Gastroesophageal sphincter (tissue), 4 donors: Measurements from ENCODE around the gene MTHFD1L. TPM values are rescaled to one million over a fixed set of nuclear protein-coding genes. Genes with fewer than 3 reads are reported as not detected.
A peak's percentile ranks its signal among the peaks of the same experiment; 100 is the strongest.
"Not testable (repeated sequence)": the region's sequence is repeated elsewhere in the genome, so short reads cannot be mapped to it uniquely, and the experiment has no call there.

Experiments
- ATAC-seq: fragments of 150-250 bp; one replicate; pipeline ENCODE4 v1.9.1; 2016; ENCODE audit warnings: mild to moderate bottlenecking, moderate library complexity
- H3K27ac ChIP-seq, 4 donors: fragments of 200-600 bp; sonication (generic) in 3 of 4; 1 replicate in 3 of 4; 2 replicates in 1 of 4; pipeline ENCODE4 v1.5.1; 2016 to 2019
- H3K27me3 ChIP-seq: fragments of 200-600 bp; sonication (generic); one replicate; pipeline ENCODE4 v1.5.1; 2019
- H3K36me3 ChIP-seq, 2 donors: fragments of 200-600 bp; sonication (generic); one replicate each; pipeline ENCODE4 v1.5.1; 2019; ENCODE audit warnings: control low read depth in 1 of 2
- H3K4me1 ChIP-seq, 3 donors: fragments of 200-600 bp; sonication (generic); 1 replicate in 2 of 3; 2 replicates in 1 of 3; pipeline ENCODE4 v1.5.1; 2016 to 2019; ENCODE audit warnings: control low read depth in 2 of 3
- H3K4me3 ChIP-seq, 2 donors: fragments of 200-600 bp; sonication (generic); one replicate each; pipeline ENCODE4 v1.5.1; 2019; ENCODE audit warnings: mild to moderate bottlenecking in 1 of 2, moderate library complexity in 1 of 2
- H3K9me3 ChIP-seq, 3 donors: fragments of 200-600 bp; sonication (generic); one replicate each; pipeline ENCODE4 v1.5.1; 2017 to 2019; ENCODE audit warnings: control low read depth in 2 of 3
- CTCF ChIP-seq, 4 experiments: fragments of 200-600 bp in 2 of 4; fragments of 450-650 bp in 2 of 4; sonication (generic) in 1 of 4; IDR thresholded peaks; one replicate each; pipeline ENCODE4 v1.5.1; 2017 to 2019; ENCODE audit warnings: antibody characterized with exemption in 4 of 4, mild to moderate bottlenecking in 2 of 4, moderate library complexity in 2 of 4
- EP300 ChIP-seq: sonication (generic); formaldehyde crosslinking; IDR thresholded peaks from one replicate; pipeline ENCODE4 v1.6.1; 2017; ENCODE audit warnings: antibody characterized with exemption, mild to moderate bottlenecking
- POLR2A ChIP-seq, 2 donors: fragments of 450-650 bp; IDR thresholded peaks; one replicate each; pipeline ENCODE4 v1.6.1; 2017; ENCODE audit warnings: antibody characterized with exemption in 2 of 2, mild to moderate bottlenecking in 2 of 2, moderate library complexity in 1 of 2
- POLR2AphosphoS5 ChIP-seq: sonication (generic); formaldehyde crosslinking; IDR thresholded peaks from one replicate; pipeline ENCODE4 v1.6.1; 2017; ENCODE audit warnings: antibody characterized with exemption
- WGBS, 2 donors: methylation state at CpG; one replicate each; pipeline ENCODE4 v1.1.5; 2018; ENCODE audit warnings: low coverage in 1 of 2; 5-methylcytosine and 5-hydroxymethylcytosine counted together
- total RNA-seq, 4 donors: library from RNA; depleted of rRNA; stranded (reverse); fragments of >200 nt; gene quantifications; one replicate each; pipeline ENCODE4 v1.1.0, GENCODE V29; 2016

The MTHFD1L gene
- total RNA-seq, 4 donors from 2014 or later: 1.2 to 10.8 (median 4.0) TPM

- ATAC-seq: no peak
- Histone ChIP-seq H3K4me1 (peaks cover 0 to 9% (median 0%) of the 10 kb centered on the region in 3 donors), H3K27me3 (no peaks in the 10 kb centered on the region), H3K36me3 (no peaks in the 10 kb centered on the region), H3K4me3 (no peak overlapping the region), H3K9me3 (no peaks in the 10 kb centered on the region), H3K27ac (no peak overlapping the region)
- TF ChIP-seq POLR2AphosphoS5 (no peak), EP300 (no peak), CTCF (IDR thresholded peaks at IDR 0.05) (no peak), POLR2A (IDR thresholded peaks at IDR 0.05) (no peak)
- 92 to 100% methylated on average over 2 to 5 of the region's 5 CpGs for WGBS, 2 donors
These were observed 248.1 kb downstream of the MTHFD1L start for GRCh38 chr6:151113641-151114040.

GRCh38 chr6:151118461-151119123 lies 253.1 kb downstream of the MTHFD1L start:
- peak overlapping the region in 2 of 4 donors; percentile 9 to 24 for H3K27ac ChIP-seq
- peaks cover 0 to 22% (median 0%) of the 10 kb centered on the region in 3 donors for H3K4me1 ChIP-seq
- 60 to 80% methylated on average over 3 to 8 of the region's 8 CpGs for WGBS, 2 donors
- no peak overlapping the region for H3K4me3 ChIP-seq
- ATAC-seq: no peak
- H3K27me3 ChIP-seq: no peaks in the 10 kb centered on the region
- no peaks in the 10 kb centered on the region for H3K36me3 ChIP-seq
- no peak for TF ChIP-seq POLR2A (IDR thresholded peaks at IDR 0.05)
- TF ChIP-seq EP300: no peak
- TF ChIP-seq POLR2AphosphoS5: no peak
- TF ChIP-seq CTCF (IDR thresholded peaks at IDR 0.05): no peak
- H3K9me3 ChIP-seq: no peaks in the 10 kb centered on the region

DNA sequence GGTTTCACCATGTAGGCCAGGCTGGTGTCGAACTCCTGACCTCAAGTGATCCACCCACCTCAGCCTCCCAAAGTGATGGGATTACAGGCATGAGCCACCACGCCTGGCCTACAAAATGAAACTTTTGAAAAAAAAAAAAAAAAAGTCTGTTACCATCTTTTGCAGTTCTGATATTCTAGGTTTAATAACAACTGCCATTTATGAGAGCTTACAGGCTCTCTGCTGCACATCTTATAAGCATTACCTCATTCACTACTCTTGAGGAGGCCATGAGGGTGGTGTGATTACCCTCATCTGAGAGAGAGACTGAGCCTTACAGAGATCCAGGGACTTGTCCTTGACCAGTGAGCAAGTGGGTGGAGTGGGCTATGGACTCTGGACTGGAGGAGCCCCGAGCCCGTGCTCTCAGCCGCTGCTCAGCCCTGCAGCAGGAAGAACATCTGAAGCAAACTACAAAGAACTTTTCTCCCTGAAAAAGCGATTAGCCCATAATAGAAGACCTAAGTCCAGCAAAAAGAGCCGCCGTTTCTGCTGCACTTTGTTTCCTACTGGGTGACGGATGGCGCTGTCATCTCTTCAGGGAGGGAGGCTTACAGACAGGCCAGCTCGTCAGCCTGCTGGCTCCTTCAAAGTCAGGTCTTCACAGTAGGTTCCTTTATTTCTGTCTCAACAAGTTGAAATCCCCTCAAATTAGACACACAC lies 254.5 kb downstream of the MTHFD1L start:
- no peaks in the 10 kb centered on the region for H3K9me3 ChIP-seq
- H3K27me3 ChIP-seq: no peaks in the 10 kb centered on the region
- no peaks in the 10 kb centered on the region for H3K36me3 ChIP-seq
- TF ChIP-seq EP300 (no peak), POLR2A (IDR thresholded peaks at IDR 0.05) (no peak), CTCF (IDR thresholded peaks at IDR 0.05) (no peak), POLR2AphosphoS5 (no peak)
- H3K4me3 ChIP-seq: no peak overlapping the region
- no peak overlapping the region for H3K27ac ChIP-seq
- ATAC-seq: no peak
- 75 to 94% methylated on average over 3 to 10 of the region's 11 CpGs for WGBS, 2 donors
- H3K4me1 ChIP-seq: peaks cover 0 to 34% (median 0%) of the 10 kb centered on the region in 3 donors

GRCh38 chr6:151121900-151122299 lies 256.4 kb downstream of the MTHFD1L start:
- TF ChIP-seq EP300 (no peak), POLR2A (IDR thresholded peaks at IDR 0.05) (no peak), POLR2AphosphoS5 (peak; percentile 41)
- H3K4me3 ChIP-seq: no peak overlapping the region
- ATAC-seq: no peak
- H3K9me3 ChIP-seq: no peaks in the 10 kb centered on the region
- peaks cover 0 to 40% (median 0%) of the 10 kb centered on the region in 3 donors for H3K4me1 ChIP-seq
- H3K36me3 ChIP-seq: no peaks in the 10 kb centered on the region
- H3K27ac ChIP-seq: peak overlapping the region in 1 of 4 donors; percentile 44
- WGBS, 2 donors: no CpG with 5 or more reads among the region's 1 CpG
- H3K27me3 ChIP-seq: no peaks in the 10 kb centered on the region

DNA sequence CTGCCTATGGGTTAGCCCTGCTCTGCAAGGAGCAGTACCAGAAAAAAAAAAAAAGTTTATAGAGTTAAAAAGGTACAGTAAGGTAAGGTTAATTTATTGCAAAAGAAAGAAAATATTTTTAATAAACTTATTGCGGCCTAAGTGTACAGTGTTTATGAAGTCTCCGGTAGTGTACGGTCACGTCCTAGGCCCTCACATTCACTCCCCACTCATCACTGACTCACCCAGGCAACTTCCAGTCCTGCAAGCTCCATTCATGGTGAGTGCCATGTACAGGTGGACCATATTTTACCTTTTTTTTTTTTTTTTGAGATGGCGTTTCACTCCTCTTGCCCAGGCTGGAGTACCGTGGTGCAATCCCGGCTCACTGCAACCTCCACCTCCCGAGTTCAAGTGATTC lies 258.1 kb downstream of the MTHFD1L start:
- H3K4me3 ChIP-seq, H3K36me3 ChIP-seq, ATAC-seq, H3K27me3 ChIP-seq, H3K9me3 ChIP-seq: not testable (repeated sequence)
- 48 to 67% methylated on average over 4 to 6 of the region's 8 CpGs for WGBS, 2 donors
- H3K27ac ChIP-seq: peak overlapping the region in 1 of 4 donors; percentile 44
- peaks cover 0 to 30% (median 0%) of the 10 kb centered on the region in 3 donors for H3K4me1 ChIP-seq

DNA sequence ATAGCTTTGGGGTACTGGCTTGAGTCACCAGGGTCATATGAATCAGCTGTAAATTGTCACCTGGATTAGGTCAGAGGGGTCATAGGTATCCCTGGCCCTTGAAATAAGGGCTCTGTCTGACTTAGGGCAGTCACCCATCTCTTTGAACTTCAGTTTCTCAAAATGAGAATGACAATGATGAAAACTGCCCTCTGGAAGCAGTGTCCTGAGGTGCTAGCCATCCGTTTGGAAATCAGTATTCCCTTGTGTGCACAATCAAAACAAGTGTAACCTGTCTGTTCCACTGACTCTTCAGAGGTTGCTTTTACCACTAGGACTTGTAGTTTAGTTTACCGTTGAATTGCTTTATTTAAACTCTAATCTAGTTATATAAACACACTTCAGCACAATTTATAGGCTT lies 259.7 kb downstream of the MTHFD1L start:
- H3K4me1 ChIP-seq: peaks cover 0 to 29% (median 0%) of the 10 kb centered on the region in 3 donors
- not testable (repeated sequence) for H3K4me3 ChIP-seq, H3K27ac ChIP-seq, H3K9me3 ChIP-seq, H3K36me3 ChIP-seq, ATAC-seq, H3K27me3 ChIP-seq
- 24 to 40% methylated on average over 2 of the region's 2 CpGs for WGBS, 2 donors

- H3K27ac ChIP-seq, H3K4me3 ChIP-seq, H3K36me3 ChIP-seq, H3K27me3 ChIP-seq, H3K9me3 ChIP-seq, ATAC-seq: not testable (repeated sequence)
- peaks cover 0 to 29% (median 0%) of the 10 kb centered on the region in 3 donors for H3K4me1 ChIP-seq
- WGBS, 2 donors: 58 to 71% methylated on average over 2 to 4 of the region's 6 CpGs
These were observed 260.3 kb downstream of the MTHFD1L start for GRCh38 chr6:151125651-151126416.

DNA sequence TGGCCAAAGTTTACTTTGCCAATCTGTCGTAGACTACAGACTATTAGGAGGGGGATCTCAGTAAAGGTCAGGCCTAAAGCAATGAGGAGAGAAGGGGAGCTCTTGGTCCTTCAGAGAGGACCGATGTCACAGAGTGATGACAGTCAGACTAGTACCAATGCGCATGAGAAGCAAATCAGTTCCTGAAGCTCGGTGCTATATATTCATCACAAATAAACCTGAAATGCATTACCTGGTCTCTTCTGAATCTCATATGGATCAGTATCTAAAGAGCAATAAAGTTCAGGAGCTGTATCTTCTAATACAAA lies 260.9 kb downstream of the MTHFD1L start:
- not testable (repeated sequence) for H3K4me3 ChIP-seq, ATAC-seq, H3K9me3 ChIP-seq, H3K36me3 ChIP-seq, H3K27me3 ChIP-seq, H3K27ac ChIP-seq
- H3K4me1 ChIP-seq: peaks cover 0 to 29% (median 0%) of the 10 kb centered on the region in 3 donors
- 90% methylated on average over 4 of the region's 4 CpGs for WGBS, 2 donors
